ENCODE results near the gene HAVCR1. TPM values are rescaled to one million over a fixed set of nuclear protein-coding genes. Genes with fewer than 3 reads are reported as not detected.

The HAVCR1 gene
- total and polyA plus RNA-seq, 11 donors: 0.18 to 0.56 TPM; not detected in 9

DNA sequence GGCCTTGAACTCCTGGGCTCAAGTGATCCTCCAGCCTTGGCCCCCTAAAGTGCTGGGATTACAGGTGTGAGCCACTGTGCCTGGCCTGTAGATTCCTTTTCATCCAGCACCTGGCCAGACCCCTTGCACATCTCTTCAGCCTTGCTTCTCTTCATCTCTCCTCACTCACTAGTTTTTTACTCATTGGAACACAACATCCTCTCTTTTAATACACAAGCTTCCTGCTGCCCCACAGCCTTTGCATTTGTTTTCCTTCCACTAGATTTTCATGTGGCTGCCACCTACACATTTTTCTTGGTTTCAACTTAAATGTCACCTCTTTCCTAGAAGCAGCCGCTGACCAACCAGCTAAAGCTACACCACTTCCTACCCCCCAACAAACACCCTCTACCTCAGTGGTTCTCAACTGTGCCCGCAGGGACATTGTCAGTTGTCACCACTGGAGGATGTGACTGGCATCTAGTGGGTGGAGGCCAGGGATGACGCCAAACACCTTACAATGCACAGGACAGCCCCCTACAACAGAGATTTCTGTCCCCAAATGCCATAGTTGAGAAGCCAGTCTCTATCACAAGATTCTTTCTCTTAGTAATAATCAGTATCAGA is 33.7 kb downstream of the HAVCR1 start:
- Histone ChIP-seq H3K4me3 (no peak overlapping the region), H3K27ac (peak overlapping the region in 1 of 12 donors; percentile 61), H3K36me3 (no peaks in the 10 kb centered on the region), H3K9me3 (no peaks in the 10 kb centered on the region), H3K4me1 (peaks cover 0 to 8% (median 0%) of the 10 kb centered on the region in 12 donors), H3K27me3 (no peaks in the 10 kb centered on the region)
- intact Hi-C loops (cut with DNase I): no loop called here
- TF ChIP-seq, protein P1, sequence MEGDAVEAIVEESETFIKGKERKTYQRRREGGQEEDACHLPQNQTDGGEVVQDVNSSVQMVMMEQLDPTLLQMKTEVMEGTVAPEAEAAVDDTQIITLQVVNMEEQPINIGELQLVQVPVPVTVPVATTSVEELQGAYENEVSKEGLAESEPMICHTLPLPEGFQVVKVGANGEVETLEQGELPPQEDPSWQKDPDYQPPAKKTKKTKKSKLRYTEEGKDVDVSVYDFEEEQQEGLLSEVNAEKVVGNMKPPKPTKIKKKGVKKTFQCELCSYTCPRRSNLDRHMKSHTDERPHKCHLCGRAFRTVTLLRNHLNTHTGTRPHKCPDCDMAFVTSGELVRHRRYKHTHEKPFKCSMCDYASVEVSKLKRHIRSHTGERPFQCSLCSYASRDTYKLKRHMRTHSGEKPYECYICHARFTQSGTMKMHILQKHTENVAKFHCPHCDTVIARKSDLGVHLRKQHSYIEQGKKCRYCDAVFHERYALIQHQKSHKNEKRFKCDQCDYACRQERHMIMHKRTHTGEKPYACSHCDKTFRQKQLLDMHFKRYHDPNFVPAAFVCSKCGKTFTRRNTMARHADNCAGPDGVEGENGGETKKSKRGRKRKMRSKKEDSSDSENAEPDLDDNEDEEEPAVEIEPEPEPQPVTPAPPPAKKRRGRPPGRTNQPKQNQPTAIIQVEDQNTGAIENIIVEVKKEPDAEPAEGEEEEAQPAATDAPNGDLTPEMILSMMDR (IDR thresholded peaks at IDR 0.05): no peak
- TF ChIP-seq POLR2A (IDR thresholded peaks at IDR 0.05): no peak
- peak in 1 of 4 donors; percentile 50 for ATAC-seq
- 83 to 93% (median 87%) methylated on average over 3 of the region's 3 CpGs for WGBS, 4 donors
- DNase-seq: no peak

DNA sequence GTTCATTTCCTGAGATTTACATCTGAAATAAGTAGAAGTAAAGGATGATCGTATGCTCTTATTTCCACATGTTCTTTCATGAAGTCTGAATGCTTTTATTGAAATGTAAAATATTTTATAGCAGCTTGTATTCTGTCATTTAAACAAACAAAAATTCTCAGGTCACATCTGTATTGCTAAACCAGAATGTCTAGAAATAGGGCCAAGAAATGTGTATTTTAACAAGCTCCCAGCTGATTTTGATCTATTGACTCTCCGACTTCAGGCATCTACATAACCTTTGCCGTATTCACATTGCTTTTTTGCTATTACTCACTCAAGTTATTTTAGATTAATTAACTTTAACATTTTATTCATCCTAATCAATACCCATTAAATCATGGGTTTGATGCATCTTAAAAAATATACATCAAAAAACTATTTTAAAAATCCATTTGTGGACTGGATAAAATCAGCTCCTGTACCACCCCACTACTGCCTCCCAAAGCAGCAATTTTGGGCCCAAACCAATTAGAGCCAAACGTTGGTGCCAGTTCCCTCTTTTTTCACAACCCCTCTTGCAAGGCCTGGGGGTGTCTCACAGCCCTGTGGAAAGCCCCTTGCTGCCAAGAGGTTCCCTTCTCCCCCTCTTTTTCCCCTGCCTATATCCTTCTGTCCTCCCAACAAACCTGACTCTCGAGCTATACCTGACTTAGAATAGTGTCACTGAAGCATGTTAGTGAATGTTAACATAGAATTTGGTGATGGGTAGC is 34.5 kb downstream of the HAVCR1 start:
- peaks cover 0 to 8% (median 0%) of the 10 kb centered on the region in 12 donors for H3K4me1 ChIP-seq
- no peaks in the 10 kb centered on the region for H3K27me3 ChIP-seq
- intact Hi-C loops (cut with DNase I): no loop called here
- H3K4me3 ChIP-seq: no peak overlapping the region
- H3K36me3 ChIP-seq: no peaks in the 10 kb centered on the region
- ATAC-seq (no peak), DNase-seq (no peak)
- 77 to 80% (median 79%) methylated on average over 5 of the region's 5 CpGs for WGBS, 4 donors
- TF ChIP-seq POLR2A (IDR thresholded peaks at IDR 0.05): no peak
- TF ChIP-seq, protein P1 (IDR thresholded peaks at IDR 0.05): no peak
- peak overlapping the region in 1 of 12 donors; percentile 61 for H3K27ac ChIP-seq
- peaks cover 0 to 4% (median 0%) of the 10 kb centered on the region in 12 donors for H3K9me3 ChIP-seq

DNA sequence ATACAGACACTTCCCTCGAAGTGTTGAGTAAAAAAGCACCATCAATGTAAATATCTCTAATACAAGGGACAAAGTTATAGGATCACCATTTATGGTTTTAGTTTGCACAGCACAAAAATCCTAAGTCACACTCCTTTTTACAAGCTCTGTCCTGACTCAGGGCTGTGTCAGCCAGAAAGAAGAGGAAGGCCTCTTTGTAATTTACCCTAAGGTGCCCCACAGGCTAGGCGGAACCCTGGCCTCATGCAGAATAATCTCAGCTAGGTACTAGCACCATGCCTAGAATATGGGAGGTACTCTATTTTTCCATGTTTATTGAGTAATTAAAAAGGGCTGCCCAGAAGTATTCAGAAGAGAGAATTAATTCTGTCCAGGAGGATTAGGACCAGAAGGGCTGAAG is 36.9 kb downstream of the HAVCR1 start:
- Histone ChIP-seq H3K4me1 (peaks cover 0 to 8% (median 0%) of the 10 kb centered on the region in 12 donors), H3K36me3 (no peaks in the 10 kb centered on the region), H3K27ac (no peak overlapping the region), H3K4me3 (no peak overlapping the region), H3K27me3 (no peaks in the 10 kb centered on the region), H3K9me3 (peaks cover 0 to 24% (median 8%) of the 10 kb centered on the region in 12 donors)
- ATAC-seq: no peak
- 86 to 90% (median 89%) methylated on average over 2 of the region's 2 CpGs for WGBS, 4 donors
- TF ChIP-seq POLR2A (IDR thresholded peaks at IDR 0.05): no peak
- TF ChIP-seq, protein P1 (IDR thresholded peaks at IDR 0.05): no peak
- DNase-seq: no peak
- intact Hi-C loops (cut with DNase I): no loop called here

DNA sequence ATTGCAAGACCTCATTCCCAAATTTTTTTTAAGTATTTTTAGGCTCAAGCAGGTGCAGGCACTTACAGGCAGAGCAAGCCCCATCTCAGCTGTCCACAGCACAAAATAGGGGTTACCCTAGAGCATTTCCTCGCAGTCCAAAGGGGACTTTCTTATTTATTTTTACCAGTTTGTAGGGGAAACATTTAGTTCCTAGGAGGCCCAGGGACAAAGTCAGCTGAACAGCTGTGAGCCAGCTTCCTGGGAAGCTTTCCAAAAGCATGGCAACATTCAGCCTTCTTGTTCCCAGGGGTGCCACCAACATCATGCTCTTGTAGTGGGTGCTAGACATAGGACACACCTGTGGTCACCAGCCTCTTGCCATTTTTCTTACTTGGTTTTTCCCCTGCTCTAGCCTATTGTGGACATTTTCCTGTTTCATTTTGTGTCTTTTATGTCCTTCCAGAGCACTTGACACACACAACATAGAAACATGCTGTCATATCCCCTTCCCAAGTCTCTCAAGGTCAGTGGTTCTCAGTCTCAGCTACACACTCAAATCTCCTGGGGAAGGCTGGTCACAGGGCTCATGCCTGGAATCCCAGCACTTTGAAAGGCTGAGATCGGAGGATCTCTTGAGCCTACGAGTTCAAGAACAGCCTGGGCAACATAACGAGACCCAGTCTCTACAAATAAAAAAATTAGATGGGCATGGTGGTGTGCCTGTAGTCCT is 38.2 kb downstream of the HAVCR1 start:
- TF ChIP-seq, protein P1 (IDR thresholded peaks at IDR 0.05): no peak
- no peak for TF ChIP-seq POLR2A (IDR thresholded peaks at IDR 0.05)
- Histone ChIP-seq H3K9me3 (peaks cover 0 to 29% (median 9%) of the 10 kb centered on the region in 12 donors), H3K27me3 (no peaks in the 10 kb centered on the region), H3K4me3 (no peak overlapping the region), H3K4me1 (peaks cover 0 to 8% (median 0%) of the 10 kb centered on the region in 12 donors), H3K27ac (peak overlapping the region in 2 of 12 donors; percentile 13 to 54), H3K36me3 (no peaks in the 10 kb centered on the region)
- peak in 4 of 5 donors; percentile 10 to 33 (median 24) for DNase-seq
- intact Hi-C loops (cut with DNase I): no loop called here
- WGBS, 4 donors: 54 to 71% (median 61%) methylated on average over 4 of the region's 4 CpGs
- peak; percentile 68 to 78 (median 74) for ATAC-seq
